K562 (cell line): ENCODE measurements around the gene ANKDD1A. TPM values are rescaled to one million over a fixed set of nuclear protein-coding genes. Genes with fewer than 3 reads are reported as not detected.

Experiments used
- ATAC-seq: fragments of 200-7000 bp; cut with Tn5 transposase; 3 replicates; pipeline ENCODE4 v1.9.1; 2020; ENCODE audit warnings: moderate library complexity
- BruUV-seq: library from RNA; stranded (reverse); fragments of 400-500 nt; replicated peaks from 2 replicates; lab custom pipeline; 2021; lab: Mats Ljungman, UMichigan
- CTCF ChIA-PET: fragments of 300-600 bp; formaldehyde crosslinking; extraction: SDS; loops from one replicate; lab custom pipeline; 2021; ENCODE audit warnings: low intra/inter-chr PET ratio; lab: Yijun Ruan, JAX
- POLR2A ChIA-PET: fragments of 300-600, 350-650 bp; sonication (Branson Sonifier 250); formaldehyde crosslinking; extraction: SDS; loops from one replicate; lab custom pipeline; 2021; ENCODE audit warnings: antibody characterized with exemption, inconsistent platforms; lab: Yijun Ruan, JAX
- DNase-seq, 4 experiments: peaks; one replicate each; pipeline versions ENCODE4 v3.0.0 to v3.0.0-alpha.2; 2011 to 2018; ENCODE audit warnings: low spot score in 3 of 4, mixed read lengths in 3 of 4; ENCODE audit errors: extremely low read depth in 1 of 4
- FAIRE-seq: peaks from 2 replicates; lab custom pipeline; 2011; peaks lifted over from hg19 to GRCh38; lab: Jason Lieb, UNC
- H2AFZ ChIP-seq: 2 replicates; pipeline ENCODE4 v1.6.0; 2011; ENCODE audit warnings: low read depth, low read length, control low read depth, inconsistent platforms
- H3K27ac ChIP-seq: fragments of 200-600 bp; 3 replicates; pipeline ENCODE4 v1.8.0; 2011; ENCODE audit warnings: low read depth, mild to moderate bottlenecking, control low read depth, inconsistent platforms, low read length, moderate library complexity, mixed read lengths; ENCODE audit errors: extremely low read depth
- H3K27me3 ChIP-seq, 2 experiments: fragments of 300-600 bp in 1 of 2; 2 replicates in 1 of 2; 3 replicates in 1 of 2; pipeline versions ENCODE4 v1.6.0 to v1.8.0; 2011; ENCODE audit warnings: inconsistent platforms in 2 of 2, low read length in 2 of 2, mild to moderate bottlenecking in 1 of 2, mixed read lengths in 1 of 2, moderate library complexity in 1 of 2; ENCODE audit not compliant: control insufficient read depth in 2 of 2, insufficient read depth in 2 of 2
- H3K36me3 ChIP-seq: fragments of 300-600 bp; 3 replicates; pipeline ENCODE4 v1.8.0; 2011; ENCODE audit warnings: mild to moderate bottlenecking, low read length, inconsistent platforms; ENCODE audit not compliant: control insufficient read depth, insufficient read depth
- H3K4me1 ChIP-seq, 2 experiments: fragments of 200-600 bp in 1 of 2; replicated peaks in 1 of 2; 2 replicates in 1 of 2; 3 replicates in 1 of 2; pipeline versions ENCODE4 v1.5.1 to v1.8.0; 2011; ENCODE audit warnings: inconsistent platforms in 2 of 2, low read length in 2 of 2, mild to moderate bottlenecking in 1 of 2, mixed read lengths in 1 of 2, moderate library complexity in 1 of 2; ENCODE audit not compliant: control insufficient read depth in 2 of 2, insufficient read depth in 2 of 2
- H3K4me2 ChIP-seq: 2 replicates; pipeline ENCODE4 v1.6.1; 2011; ENCODE audit warnings: low read length, control low read depth, inconsistent platforms, mixed read lengths; ENCODE audit not compliant: insufficient read depth
- H3K4me3 ChIP-seq: fragments of 200-600 bp; sonication (generic), shearing (Covaris generic); 2 replicates; pipeline ENCODE4 v1.5.1; 2016; ENCODE audit warnings: control low read depth, inconsistent platforms
- H3K79me2 ChIP-seq: fragments of 200-600 bp; 3 replicates; pipeline ENCODE4 v1.8.0; 2011; ENCODE audit warnings: low read length, inconsistent platforms; ENCODE audit not compliant: control insufficient read depth, insufficient read depth
- H3K9ac ChIP-seq, 2 experiments: 2 replicates each; pipeline versions ENCODE4 v1.6.0 to v1.6.1; 2011; ENCODE audit warnings: low read depth in 2 of 2, low read length in 2 of 2, control low read depth in 1 of 2, inconsistent platforms in 1 of 2, mild to moderate bottlenecking in 1 of 2, mixed read lengths in 1 of 2; ENCODE audit not compliant: insufficient read depth in 1 of 2
- H3K9me1 ChIP-seq: one replicate; pipeline ENCODE4 v1.6.0; 2011; ENCODE audit warnings: inconsistent platforms, mild to moderate bottlenecking, low read length, moderate library complexity; ENCODE audit not compliant: control insufficient read depth, insufficient read depth
- H3K9me3 ChIP-seq: replicated peaks from 2 replicates; pipeline ENCODE4 v1.5.1; 2011; ENCODE audit warnings: low read depth, low read length, inconsistent platforms; ENCODE audit not compliant: control insufficient read depth, insufficient read depth
- H4K20me1 ChIP-seq: replicated peaks from 2 replicates; pipeline ENCODE4 v1.6.1; 2011; ENCODE audit warnings: low read length, inconsistent platforms, mixed read lengths; ENCODE audit not compliant: control insufficient read depth, insufficient read depth
- CBX1 ChIP-seq: sonication (generic); IDR thresholded peaks from 2 replicates; pipeline ENCODE4 v1.6.1; 2016; ENCODE audit warnings: antibody characterized with exemption, low read depth, mild to moderate bottlenecking
- CBX3 ChIP-seq, 2 experiments: IDR thresholded peaks; 1 replicate in 1 of 2; 2 replicates in 1 of 2; pipeline ENCODE4 v1.6.1; 2012; ENCODE audit warnings: inconsistent platforms in 2 of 2, low read length in 2 of 2, borderline replicate concordance in 1 of 2, control low read depth in 1 of 2
- CREM ChIP-seq: IDR thresholded peaks from 2 replicates; pipeline ENCODE4 v1.6.1; 2014; ENCODE audit warnings: antibody characterized with exemption, low read depth
- GABPA ChIP-seq: fragments of 200-800 bp; sonication (Bioruptor generic); conservative IDR thresholded peaks from 2 replicates; pipeline ENCODE4 v1.6.1; 2016; ENCODE audit warnings: low read depth, missing genetic modification characterization, missing compliant biosample characterization
- GABPB2 ChIP-seq: fragments of 250-450 bp; sonication (Bioruptor Pico); conservative IDR thresholded peaks from 2 replicates; pipeline ENCODE4 v1.5.1; 2021; ENCODE audit warnings: mild to moderate bottlenecking
- HDGF ChIP-seq: fragments of 450-650 bp; IDR thresholded peaks from 2 replicates; pipeline ENCODE4 v1.6.1; 2016
- HMG20A ChIP-seq: fragments of 450-650 bp; formaldehyde crosslinking; conservative IDR thresholded peaks from 2 replicates; pipeline ENCODE4 v1.4.0; 2020; ENCODE audit warnings: mild to moderate bottlenecking, mixed read lengths
- IRF9 ChIP-seq: fragments of 450-650 bp; IDR thresholded peaks from 2 replicates; pipeline ENCODE4 v1.6.1; 2016; ENCODE audit warnings: missing biosample characterization, missing genetic modification characterization
- MAZ ChIP-seq, 2 experiments: fragments of 450-650 bp in 1 of 2; sonication (generic) in 1 of 2; formaldehyde crosslinking; IDR thresholded peaks in 1 of 2; conservative IDR thresholded peaks in 1 of 2; 2 replicates each; pipeline versions ENCODE4 v1.4.0 to v1.5.0; 2020; ENCODE audit warnings: mild to moderate bottlenecking in 1 of 2, missing genetic modification reagents in 1 of 2
- NR2C1 ChIP-seq, 2 experiments: fragments of 450-650 bp; IDR thresholded peaks; 2 replicates each; pipeline ENCODE4 v1.6.1; 2017; ENCODE audit warnings: mild to moderate bottlenecking in 2 of 2, antibody characterized with exemption in 1 of 2, inconsistent platforms in 1 of 2, missing compliant biosample characterization in 1 of 2, missing genetic modification characterization in 1 of 2
- NR2C2 ChIP-seq, 2 experiments: fragments of 200-800 bp in 1 of 2; sonication (Bioruptor generic) in 1 of 2; sonication (generic) in 1 of 2; formaldehyde crosslinking in 1 of 2; IDR thresholded peaks; 2 replicates each; pipeline versions ENCODE4 v1.6.1 to v1.8.0; 2016 to 2022; ENCODE audit warnings: mild to moderate bottlenecking in 1 of 2, missing compliant biosample characterization in 1 of 2, missing genetic modification characterization in 1 of 2, missing genetic modification reagents in 1 of 2
- PCBP1 ChIP-seq: fragments of 200-400 bp; formaldehyde crosslinking; IDR thresholded peaks from 2 replicates; pipeline ENCODE4 v1.6.1; 2018; ENCODE audit warnings: mild to moderate bottlenecking, low read depth, low read length; ENCODE audit not compliant: poor library complexity, severe bottlenecking
- POLR2A ChIP-seq: fragments of 450-650 bp; conservative IDR thresholded peaks from 2 replicates; pipeline ENCODE4 v1.6.1; 2016
- SP1 ChIP-seq: sonication (generic); formaldehyde crosslinking; IDR thresholded peaks from 2 replicates; pipeline ENCODE4 v1.8.1; 2022; ENCODE audit warnings: mild to moderate bottlenecking, missing genetic modification reagents
- ZBTB12 ChIP-seq: fragments of 250-450 bp; sonication (Bioruptor Pico); IDR thresholded peaks from 2 replicates; pipeline ENCODE4 v1.4.0; 2020
- ZKSCAN1 ChIP-seq: fragments of 150-350 bp; IDR thresholded peaks from 2 replicates; pipeline ENCODE4 v1.6.1; 2016; ENCODE audit warnings: low read depth, low read length
- ZNF232 ChIP-seq: sonication (generic); formaldehyde crosslinking; IDR thresholded peaks from 2 replicates; pipeline ENCODE4 v1.8.0; 2022; ENCODE audit warnings: mild to moderate bottlenecking, missing genetic modification reagents
- ZNF408 ChIP-seq: fragments of 250-450 bp; sonication (Bioruptor Pico); IDR thresholded peaks from 2 replicates; pipeline ENCODE4 v1.4.0; 2020; ENCODE audit warnings: low read depth, mild to moderate bottlenecking, moderate library complexity
- ZNF41 ChIP-seq: fragments of 250-450 bp; sonication (Bioruptor Pico); conservative IDR thresholded peaks from 2 replicates; pipeline ENCODE4 v1.4.0; 2020; ENCODE audit warnings: mild to moderate bottlenecking
- ZNF780A ChIP-seq: fragments of 250-450 bp; sonication (Bioruptor Pico); IDR thresholded peaks from 2 replicates; pipeline ENCODE4 v1.5.0; 2021; ENCODE audit warnings: mild to moderate bottlenecking
- WGBS: fragments of 100-300 bp; shearing (Covaris generic); methylation state at CpG from one replicate; pipeline ENCODE4 v1.1.6; 2016; ENCODE audit warnings: low coverage, mixed read lengths; ENCODE audit not compliant: insufficient coverage; ENCODE audit errors: missing lambda C conversion rate; 5-methylcytosine and 5-hydroxymethylcytosine counted together
- in situ Hi-C: fragments of 300-500 bp; cut with MboI; formaldehyde crosslinking; loops from 4 replicates; pipeline ENCODE4 v1.15.0; 2018; ENCODE audit warnings: inconsistent platforms, mixed read lengths
- intact Hi-C: fragments of 100-400 bp; cut with micrococcal nuclease; formaldehyde crosslinking; loops from 2 replicates; pipeline ENCODE4 v1.14.2; 2022
- polyA plus RNA-seq, 8 experiments: library from polyadenylated mRNA; depleted of rRNA in 4 of 8; stranded (reverse) in 5 of 8; unstranded in 3 of 8; fragments of >200 nt; fragmentation: Nextera tagmentation in 2 of 8; fragmentation: Illumina TruSeq in 1 of 8; extraction: Ambion mirVana in 2 of 8; extraction: Trizol in 1 of 8; gene quantifications; 2 replicates each; pipeline versions ENCODE4 v1.2.1 to v1.2.3, GENCODE V29; 2011 to 2014; ENCODE audit warnings: inconsistent platforms in 1 of 8, missing spikeins in 1 of 8
- total RNA-seq, 7 experiments: library from RNA; depleted of rRNA in 6 of 7; stranded (reverse); fragments of >200 nt in 6 of 7; fragmentation: Illumina TruSeq in 2 of 7; extraction: Trizol in 2 of 7; gene quantifications; 2 replicates each; pipeline versions ENCODE4 v1.2.1 to v1.2.3, GENCODE V29; 2011 to 2021; ENCODE audit warnings: low replicate concordance in 1 of 7

Gene ANKDD1A
- total and polyA plus RNA-seq, 9 of the 15 experiments (the other 6 are each of a cell fraction or from before 2014, with no cell fraction given): 0.08 to 0.80 (median 0.43) TPM

- TF ChIP-seq ZBTB12 (CRISPR knock-in tag) (no peak), CBX1 (no peak), POLR2A (no peak), ZNF232 (CRISPR knock-in tag) (no peak), HMG20A (CRISPR knock-in tag) (no peak), MAZ (CRISPR knock-in tag; conservative IDR thresholded peaks at IDR 0.05 in 1 of 2, IDR thresholded peaks at IDR 0.05 in 1 of 2) (no peak), GABPA (no peak), HDGF (no peak), ZNF408 (no peak)
Observed at GRCh38 chr15:64902863-64903262, 8.8 kb upstream of the ANKDD1A start (continued).

- in situ Hi-C loops (no loop called here), intact Hi-C loops (loop anchor here (10.0 kb wide), 1 partner anchor 89 kb away; no protein-coding TSS in a partner anchor)
- Histone ChIP-seq H3K79me2 (no peaks in the 10 kb centered on the region), H3K36me3 (no peaks in the 10 kb centered on the region), H3K4me2 (no peak overlapping the region), H3K27me3 (peaks cover 0 to 10% of the 10 kb centered on the region in 2 experiments; a peak in 1 of 5 replicates), H3K9me1 (no peaks in the 10 kb centered on the region), H4K20me1 (no peaks in the 10 kb centered on the region), H3K9ac (no peak overlapping the region), H2AFZ (no peak overlapping the region), H3K27ac (no peak overlapping the region), H3K4me1 (peaks cover 0 to 5% of the 10 kb centered on the region in 2 experiments; a peak in 2 of 5 replicates), H3K4me3 (no peak overlapping the region), H3K9me3 (no peaks in the 10 kb centered on the region)
- DNase-seq (no peak), FAIRE-seq (no peak), ATAC-seq (no peak)
- ChIA-PET POLR2A (interaction anchor here (0.6 kb wide), 1 partner anchor 63 kb away, joined by 3 read pairs; no protein-coding TSS in a partner anchor), CTCF (interaction anchor here (0.6 kb wide), 1 partner anchor 136 kb away, joined by 4 read pairs; no protein-coding TSS in a partner anchor)
- 2% methylated on average over 4 of the region's 4 CpGs for WGBS
- BruUV-seq: no TSS peak
- TF ChIP-seq SP1: no peak
- TF ChIP-seq PCBP1: no peak
- no peak for TF ChIP-seq NR2C1 (IDR thresholded peaks at IDR 0.05)
- no peak for TF ChIP-seq NR2C1 (tag; IDR thresholded peaks at IDR 0.05)
- TF ChIP-seq IRF9 (tag): no peak
- no peak for TF ChIP-seq MAZ (CRISPR knock-in tag; conservative IDR thresholded peaks at IDR 0.05 in 1 of 2, IDR thresholded peaks at IDR 0.05 in 1 of 2)
- TF ChIP-seq NR2C2 (CRISPR knock-in tag; IDR thresholded peaks at IDR 0.05): no peak
- no peak for TF ChIP-seq NR2C2 (tag; IDR thresholded peaks at IDR 0.05)
- TF ChIP-seq GABPB2 (CRISPR knock-in tag): no peak
- TF ChIP-seq ZNF41 (CRISPR knock-in tag): no peak
- no peak for TF ChIP-seq ZKSCAN1
- TF ChIP-seq CBX3 (IDR thresholded peaks at IDR 0.05; ENCODE audit: borderline replicate concordance in 1 of 2, low read length in 2 of 2): no peak
- TF ChIP-seq CREM: no peak
- TF ChIP-seq ZNF780A (CRISPR knock-in tag): no peak
Observed at GRCh38 chr15:64903326-64903950, 8.3 kb upstream of the ANKDD1A start.
